Activated CD4-positive, alpha-beta T cell treated with anti-CD3 and anti-CD28 coated beads, Interleukin-2, amount 10 ng/mL, durations not matched to agents 24 days and 14 days (primary cell): ENCODE data around the gene FER. TPM values are rescaled to one million over a fixed set of nuclear protein-coding genes. Genes with fewer than 3 reads are reported as not detected.
"Not testable (repeated sequence)": the region's sequence is repeated elsewhere in the genome, so short reads cannot be mapped to it uniquely, and the experiment has no call there.

Source experiments
- DNase-seq: peaks from one replicate; pipeline ENCODE4 v3.0.0; 2022
- H3K27ac Mint-ChIP-seq: one replicate; pipeline ENCODE4 v1.8.0; 2022; ENCODE audit warnings: mild to moderate bottlenecking, mixed read lengths
- H3K27me3 Mint-ChIP-seq: one replicate; pipeline ENCODE4 v1.8.0; 2022; ENCODE audit warnings: mixed read lengths
- H3K36me3 Mint-ChIP-seq: one replicate; pipeline ENCODE4 v1.8.0; 2022; ENCODE audit warnings: low read depth, mild to moderate bottlenecking, mixed read lengths
- H3K4me1 Mint-ChIP-seq: one replicate; pipeline ENCODE4 v1.8.0; 2021; ENCODE audit warnings: mixed read lengths
- H3K4me3 Mint-ChIP-seq: one replicate; pipeline ENCODE4 v1.8.0; 2022; ENCODE audit warnings: mild to moderate bottlenecking, moderate library complexity, mixed read lengths
- H3K9me3 Mint-ChIP-seq: one replicate; pipeline ENCODE4 v1.8.0; 2021; ENCODE audit warnings: mixed read lengths
- intact Hi-C: fragments of 100-400 bp; cut with micrococcal nuclease; formaldehyde crosslinking; loops from one replicate; pipeline ENCODE4 v1.15.1; 2023
- total RNA-seq: library from RNA; stranded (reverse); gene quantifications from 2 replicates; pipeline ENCODE4 v1.2.3, GENCODE V29; 2022

The FER gene
- total RNA-seq, 1 donor from 2014 or later = 3.5 TPM

DNA sequence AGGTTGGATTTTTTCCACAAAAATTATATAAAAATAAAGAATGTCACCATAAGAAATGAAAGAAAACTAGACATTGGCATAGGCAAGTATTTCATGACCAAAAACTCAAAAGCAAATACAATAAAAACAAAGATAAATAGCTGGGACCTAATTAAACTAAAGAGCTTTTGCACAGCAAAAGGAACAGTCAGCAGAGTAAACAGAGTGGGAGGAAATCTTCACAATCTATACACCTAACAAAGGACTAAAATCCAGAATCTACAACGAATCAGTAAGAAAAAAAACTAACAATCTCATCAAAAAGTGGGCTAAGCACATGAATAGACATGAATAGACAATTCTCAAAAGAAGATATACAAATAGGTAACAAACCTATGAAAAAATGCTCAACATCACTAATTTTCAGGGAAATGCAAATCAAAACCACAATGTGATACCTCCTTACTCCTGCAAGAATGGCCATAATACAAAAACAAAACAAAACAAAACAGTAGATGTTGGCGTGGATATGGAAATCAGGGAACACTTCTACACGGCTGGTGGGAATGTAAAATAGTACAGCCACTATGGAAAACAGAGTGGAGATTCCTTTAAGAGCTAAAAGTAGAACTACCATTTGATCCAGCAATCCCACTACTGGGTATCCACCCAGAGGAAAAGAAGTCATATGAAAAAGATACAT is 94.7 kb downstream of the FER start:
- H3K27ac Mint-ChIP-seq, H3K4me3 Mint-ChIP-seq, intact Hi-C loops, H3K27me3 Mint-ChIP-seq, H3K9me3 Mint-ChIP-seq, H3K4me1 Mint-ChIP-seq, H3K36me3 Mint-ChIP-seq, DNase-seq: not testable (repeated sequence)

DNA sequence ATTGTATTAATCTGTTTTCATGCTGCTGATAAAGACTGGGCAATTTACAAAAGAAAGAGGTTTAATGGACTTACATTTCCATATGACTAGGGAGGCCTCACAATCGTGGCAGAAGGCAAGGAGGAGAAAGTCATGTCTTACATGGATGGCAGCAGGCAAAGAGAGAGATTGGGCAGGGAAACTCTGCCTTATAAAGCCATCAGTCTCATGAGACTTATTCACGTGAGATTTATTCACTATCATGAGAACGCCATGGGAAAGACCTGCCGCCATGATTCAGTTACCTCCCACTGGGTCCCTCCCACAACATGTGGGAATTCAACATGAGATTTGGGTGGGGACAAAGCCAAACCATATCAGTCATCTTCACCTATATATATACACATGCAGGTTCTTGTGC is 103.4 kb downstream of the FER start:
- H3K9me3 Mint-ChIP-seq, H3K4me3 Mint-ChIP-seq, H3K4me1 Mint-ChIP-seq, intact Hi-C loops, H3K27me3 Mint-ChIP-seq, H3K27ac Mint-ChIP-seq, DNase-seq, H3K36me3 Mint-ChIP-seq: not testable (repeated sequence)

DNA sequence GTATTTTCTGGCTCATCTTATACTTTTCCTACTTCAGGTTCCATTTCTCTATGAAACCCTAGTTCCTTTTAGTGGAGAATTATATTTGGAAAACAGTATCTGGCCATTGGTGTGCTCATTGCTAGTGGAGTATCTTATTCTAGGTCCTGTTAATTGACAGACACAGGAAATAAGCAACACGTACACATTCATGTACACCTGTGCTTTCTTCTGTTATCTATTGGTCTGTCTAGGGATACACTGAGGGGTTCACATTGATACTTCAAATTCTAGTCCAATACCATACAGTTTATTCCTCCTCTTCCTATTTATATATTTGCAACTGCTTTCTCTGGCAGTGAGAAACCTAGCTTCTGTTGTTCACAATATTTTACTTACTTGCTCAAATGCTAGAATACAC is 110.2 kb downstream of the FER start:
- peaks cover 2% of the 10 kb centered on the region for H3K4me1 Mint-ChIP-seq
- no peak overlapping the region for H3K4me3 Mint-ChIP-seq
- intact Hi-C loops = no loop called here
- no peaks in the 10 kb centered on the region for H3K9me3 Mint-ChIP-seq
- no peak overlapping the region for H3K27ac Mint-ChIP-seq
- no peak for DNase-seq
- no peaks in the 10 kb centered on the region for H3K36me3 Mint-ChIP-seq
- no peaks in the 10 kb centered on the region for H3K27me3 Mint-ChIP-seq

DNA sequence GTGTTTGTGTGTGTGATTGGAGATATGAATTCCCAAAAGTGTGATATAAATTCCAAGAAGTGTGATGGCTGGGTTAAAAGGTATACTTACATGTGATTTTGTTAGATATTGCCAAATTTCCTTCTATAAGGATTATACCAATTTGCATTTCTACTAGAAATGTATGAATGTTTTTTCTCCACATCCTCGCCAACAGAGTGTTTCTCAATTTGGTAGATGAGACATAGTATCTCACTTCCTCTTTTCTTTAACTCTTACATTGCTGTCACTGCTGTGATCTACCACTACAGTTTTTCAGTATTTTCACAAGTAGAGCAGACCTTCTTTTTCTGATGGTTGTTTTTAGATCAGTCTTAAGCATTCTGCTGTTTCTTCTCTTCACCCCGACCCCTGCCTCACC is 111.3 kb downstream of the FER start:
- intact Hi-C loops = no loop called here
- H3K27ac Mint-ChIP-seq = no peak overlapping the region
- no peaks in the 10 kb centered on the region for H3K36me3 Mint-ChIP-seq
- no peak overlapping the region for H3K4me3 Mint-ChIP-seq
- peaks cover 2% of the 10 kb centered on the region for H3K4me1 Mint-ChIP-seq
- H3K9me3 Mint-ChIP-seq = no peaks in the 10 kb centered on the region
- H3K27me3 Mint-ChIP-seq = no peaks in the 10 kb centered on the region
- DNase-seq = no peak

DNA sequence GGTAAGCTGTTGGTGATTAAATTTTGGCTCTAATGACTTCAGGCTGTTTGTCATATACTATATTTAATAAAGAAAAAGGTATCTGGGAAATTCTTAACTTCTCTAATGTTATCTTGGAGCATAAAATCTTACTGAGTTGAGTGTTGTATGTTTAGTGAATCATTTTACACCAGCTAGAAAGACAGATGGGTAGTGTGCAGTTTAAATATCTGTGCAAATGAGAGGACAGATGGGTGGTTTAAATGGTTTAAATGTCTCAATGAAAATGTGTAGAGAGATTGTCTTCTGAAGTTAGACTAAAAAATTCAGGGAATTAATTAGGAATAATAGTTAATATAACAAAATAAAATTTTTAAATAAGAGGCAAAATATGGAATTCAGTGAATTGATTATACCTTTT is 114.5 kb downstream of the FER start:
- Mint-ChIP-seq H3K36me3 (no peaks in the 10 kb centered on the region), H3K9me3 (peaks cover 3% of the 10 kb centered on the region), H3K4me3 (no peak overlapping the region), H3K27ac (no peak overlapping the region), H3K27me3 (no peaks in the 10 kb centered on the region), H3K4me1 (peaks cover 2% of the 10 kb centered on the region)
- intact Hi-C loops = no loop called here
- DNase-seq = no peak

DNA sequence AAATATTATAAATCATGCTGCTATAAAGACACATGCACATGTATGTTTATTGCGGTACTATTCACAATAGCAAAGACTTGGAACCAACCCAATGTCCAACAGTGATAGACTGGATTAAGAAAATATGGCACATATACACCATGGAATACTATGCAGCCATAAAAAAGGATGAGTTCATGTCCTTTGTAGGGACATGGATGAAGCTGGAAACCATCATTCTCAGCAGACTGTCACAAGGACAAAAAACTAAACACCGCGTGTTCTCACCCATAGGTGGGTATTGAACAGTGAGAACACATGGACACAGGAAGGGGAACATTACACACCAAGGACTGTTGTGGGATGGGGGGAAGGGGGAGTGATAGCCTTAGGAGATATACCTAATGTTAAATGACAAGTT is 118.4 kb downstream of the FER start:
- H3K4me1 Mint-ChIP-seq, H3K9me3 Mint-ChIP-seq, H3K36me3 Mint-ChIP-seq, H3K27ac Mint-ChIP-seq, DNase-seq, H3K4me3 Mint-ChIP-seq, intact Hi-C loops, H3K27me3 Mint-ChIP-seq: not testable (repeated sequence)

DNA sequence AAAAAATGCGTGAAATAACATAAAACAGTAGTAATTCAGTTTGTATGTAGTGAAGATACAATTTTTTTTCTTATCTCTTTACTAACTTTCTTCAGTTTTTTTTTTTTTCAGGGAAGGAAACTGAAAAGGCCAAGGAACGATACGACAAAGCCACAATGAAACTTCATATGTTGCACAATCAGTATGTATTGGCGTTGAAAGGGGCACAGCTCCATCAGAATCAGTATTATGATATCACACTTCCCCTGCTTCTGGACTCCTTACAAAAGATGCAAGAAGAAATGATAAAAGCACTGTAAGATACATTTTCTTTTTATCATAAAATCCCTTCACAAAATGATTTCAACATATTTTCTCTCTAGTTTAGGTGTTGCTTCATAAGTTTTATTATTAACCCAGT is 120.0 kb downstream of the FER start:
- peaks cover 3% of the 10 kb centered on the region for H3K9me3 Mint-ChIP-seq
- DNase-seq = no peak
- H3K4me1 Mint-ChIP-seq = no peaks in the 10 kb centered on the region
- no peak overlapping the region for H3K27ac Mint-ChIP-seq
- H3K4me3 Mint-ChIP-seq = no peak overlapping the region
- intact Hi-C loops = no loop called here
- no peaks in the 10 kb centered on the region for H3K36me3 Mint-ChIP-seq
- no peaks in the 10 kb centered on the region for H3K27me3 Mint-ChIP-seq

DNA sequence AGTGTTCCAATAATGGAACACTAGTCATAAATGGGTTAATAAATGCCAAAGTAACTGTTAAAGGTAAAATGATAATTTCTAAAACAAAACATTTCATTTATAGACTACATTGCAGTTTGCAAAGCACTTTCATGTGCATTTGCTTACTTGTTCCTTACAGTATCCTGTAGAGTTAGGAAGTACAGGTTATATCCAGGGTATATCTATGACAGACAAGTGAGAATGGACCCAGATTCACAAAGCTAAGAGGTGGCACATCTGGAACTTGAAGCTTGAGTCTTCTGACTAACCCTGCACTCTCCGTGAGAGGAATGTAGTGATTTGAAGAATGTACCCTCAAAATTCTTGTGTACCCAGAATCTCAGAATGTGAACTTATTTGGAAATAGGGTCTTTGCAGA is 121.4 kb downstream of the FER start:
- no peak for DNase-seq
- H3K4me3 Mint-ChIP-seq = no peak overlapping the region
- H3K27me3 Mint-ChIP-seq = no peaks in the 10 kb centered on the region
- no peaks in the 10 kb centered on the region for H3K4me1 Mint-ChIP-seq
- H3K9me3 Mint-ChIP-seq = peaks cover 3% of the 10 kb centered on the region
- H3K27ac Mint-ChIP-seq = no peak overlapping the region
- intact Hi-C loops = no loop called here
- no peaks in the 10 kb centered on the region for H3K36me3 Mint-ChIP-seq

DNA sequence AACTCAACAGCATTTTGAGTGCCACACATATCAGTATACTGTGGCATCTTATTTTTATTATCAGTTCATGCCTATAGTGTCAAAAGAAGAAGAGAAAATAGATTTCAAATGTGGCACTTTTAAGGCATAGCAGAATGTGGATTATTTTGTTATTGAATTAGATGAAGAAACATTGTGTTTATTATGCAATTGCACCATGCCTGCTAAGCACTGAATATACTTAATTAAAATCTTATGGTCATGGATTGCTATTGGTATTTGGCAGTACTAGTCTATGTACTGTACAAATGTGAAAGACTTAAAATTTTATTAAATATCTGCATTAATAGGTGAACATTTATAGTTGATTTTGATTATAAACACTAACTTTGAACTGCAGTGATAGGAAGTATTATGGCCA is 128.8 kb downstream of the FER start:
- Mint-ChIP-seq H3K4me1 (no peaks in the 10 kb centered on the region), H3K9me3 (no peaks in the 10 kb centered on the region), H3K4me3 (no peak overlapping the region)

DNA sequence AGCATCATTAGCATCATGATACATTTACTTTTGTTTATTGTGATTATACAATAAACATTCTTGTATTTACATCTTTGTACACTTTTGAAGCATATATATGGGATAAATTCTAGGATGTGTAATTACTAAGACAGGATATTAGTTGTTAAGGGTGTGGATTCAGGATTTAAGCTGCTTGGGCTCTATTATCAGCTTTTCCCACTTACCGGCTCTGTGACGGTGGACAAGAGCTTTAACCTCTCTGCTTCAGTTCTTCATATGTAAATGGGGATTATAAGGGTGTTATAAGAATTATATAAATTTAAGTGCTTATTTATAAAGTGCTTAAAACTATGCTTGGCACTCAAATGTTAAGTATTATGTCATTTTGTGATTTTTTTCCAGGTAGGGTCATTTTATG is 131.1 kb downstream of the FER start:
- Mint-ChIP-seq H3K27ac (no peak overlapping the region), H3K4me3 (no peak overlapping the region)

More for the DNA sequence above, 128.8 kb downstream of the FER start:
- H3K27ac Mint-ChIP-seq = no peak overlapping the region
- H3K27me3 Mint-ChIP-seq = no peaks in the 10 kb centered on the region
- DNase-seq = no peak
- intact Hi-C loops = no loop called here
- no peaks in the 10 kb centered on the region for H3K36me3 Mint-ChIP-seq

DNA sequence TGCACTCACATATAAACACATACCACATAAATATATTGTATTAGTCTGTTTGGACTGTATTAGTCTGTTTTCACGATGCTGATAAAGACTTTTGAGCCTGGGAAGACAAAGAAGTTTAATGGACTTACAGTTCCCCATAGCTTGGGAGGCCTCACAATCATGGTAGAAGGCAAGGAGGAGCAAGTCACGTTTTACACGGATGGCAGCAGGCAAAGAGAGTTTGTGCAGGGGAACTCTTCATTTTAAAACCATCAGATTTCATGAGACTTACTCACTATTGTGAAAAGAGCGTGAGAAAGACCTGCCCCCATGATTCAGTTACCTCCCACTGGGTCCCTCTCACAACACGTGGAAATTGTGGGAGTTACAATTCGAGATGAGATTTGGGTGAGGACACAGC is 133.4 kb downstream of the FER start:
- H3K9me3 Mint-ChIP-seq = no peaks in the 10 kb centered on the region
- no peaks in the 10 kb centered on the region for H3K4me1 Mint-ChIP-seq
- H3K27ac Mint-ChIP-seq = no peak overlapping the region
- no peak overlapping the region for H3K4me3 Mint-ChIP-seq
- DNase-seq = no peak
- H3K36me3 Mint-ChIP-seq = no peaks in the 10 kb centered on the region
- no peaks in the 10 kb centered on the region for H3K27me3 Mint-ChIP-seq
- intact Hi-C loops = no loop called here

More for the DNA sequence above, 131.1 kb downstream of the FER start:
- Mint-ChIP-seq H3K4me1 (no peaks in the 10 kb centered on the region), H3K9me3 (no peaks in the 10 kb centered on the region), H3K36me3 (no peaks in the 10 kb centered on the region), H3K27me3 (no peaks in the 10 kb centered on the region)
- intact Hi-C loops = no loop called here
- DNase-seq = no peak

DNA sequence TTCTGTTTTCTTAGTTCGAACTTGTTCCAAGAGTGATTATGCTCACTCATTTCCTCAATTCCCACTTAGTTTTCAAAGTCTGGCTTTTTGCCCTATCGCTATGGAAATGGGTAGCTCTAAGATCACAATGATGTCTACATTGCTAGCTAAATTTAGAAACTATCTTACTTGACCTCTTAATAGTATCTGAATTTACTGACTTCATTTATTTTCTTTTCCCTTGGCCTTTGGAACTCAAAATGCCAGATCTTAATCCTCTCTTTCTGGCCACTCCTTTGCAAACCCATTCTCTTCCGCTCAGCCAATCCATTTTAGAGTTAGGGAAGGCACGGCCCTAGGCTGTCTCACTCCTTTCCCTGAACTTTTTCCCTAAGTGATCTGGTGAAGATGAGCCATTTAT is 137.0 kb downstream of the FER start:
- H3K4me3 Mint-ChIP-seq = no peak overlapping the region
- intact Hi-C loops = no loop called here
- DNase-seq = no peak
- H3K36me3 Mint-ChIP-seq = no peaks in the 10 kb centered on the region
- H3K4me1 Mint-ChIP-seq = no peaks in the 10 kb centered on the region
- no peaks in the 10 kb centered on the region for H3K9me3 Mint-ChIP-seq
- H3K27ac Mint-ChIP-seq = no peak overlapping the region
- no peaks in the 10 kb centered on the region for H3K27me3 Mint-ChIP-seq

DNA sequence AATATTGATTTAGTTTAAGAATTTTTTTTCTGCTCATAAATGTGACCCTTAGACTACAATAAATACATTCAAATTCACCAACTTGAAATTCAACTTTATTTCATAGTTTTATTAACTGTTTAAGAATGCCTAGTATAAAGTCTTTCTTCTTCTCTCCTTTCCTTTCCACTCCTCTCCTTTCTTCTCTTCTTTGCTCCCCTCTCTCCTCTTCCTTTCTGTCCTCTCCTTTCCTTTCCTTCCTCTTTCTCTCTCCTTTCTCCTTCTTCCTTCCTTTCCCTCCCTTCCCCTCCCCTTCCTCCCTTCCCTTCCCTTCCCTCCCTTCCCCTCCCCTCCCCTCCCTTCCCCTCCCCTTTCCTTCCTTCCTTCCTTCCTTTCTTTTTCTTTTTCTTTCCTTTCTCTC is 150.6 kb downstream of the FER start:
- DNase-seq = no peak
- no peaks in the 10 kb centered on the region for H3K36me3 Mint-ChIP-seq
- no peak overlapping the region for H3K4me3 Mint-ChIP-seq
- H3K27ac Mint-ChIP-seq = no peak overlapping the region
- peaks cover 2% of the 10 kb centered on the region for H3K27me3 Mint-ChIP-seq
- intact Hi-C loops = no loop called here
- no peaks in the 10 kb centered on the region for H3K9me3 Mint-ChIP-seq
- H3K4me1 Mint-ChIP-seq = peaks cover 2% of the 10 kb centered on the region

DNA sequence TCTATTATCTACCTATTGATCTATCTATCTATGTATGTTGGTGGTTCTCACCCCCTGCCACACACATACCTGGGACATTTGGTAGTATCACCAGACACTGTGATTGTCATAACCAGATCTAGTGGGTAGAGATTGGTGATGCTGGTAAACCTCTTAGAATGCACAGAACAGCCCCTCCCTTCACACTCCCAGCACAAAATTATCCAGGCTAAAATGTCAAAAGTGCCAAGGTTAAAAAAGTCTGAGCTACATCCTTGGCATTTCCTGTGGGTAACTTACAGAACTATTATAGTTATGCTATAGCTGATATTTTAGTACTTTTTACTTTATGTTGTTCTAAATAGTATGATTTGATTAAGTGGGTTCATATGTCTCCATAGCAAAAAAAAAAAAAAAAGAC is 151.0 kb downstream of the FER start:
- no peaks in the 10 kb centered on the region for H3K36me3 Mint-ChIP-seq
- peaks cover 2% of the 10 kb centered on the region for H3K27me3 Mint-ChIP-seq
- H3K4me3 Mint-ChIP-seq = no peak overlapping the region
- no peak overlapping the region for H3K27ac Mint-ChIP-seq
- no peaks in the 10 kb centered on the region for H3K9me3 Mint-ChIP-seq
- H3K4me1 Mint-ChIP-seq = peaks cover 2% of the 10 kb centered on the region
- no peak for DNase-seq
- intact Hi-C loops = no loop called here

DNA sequence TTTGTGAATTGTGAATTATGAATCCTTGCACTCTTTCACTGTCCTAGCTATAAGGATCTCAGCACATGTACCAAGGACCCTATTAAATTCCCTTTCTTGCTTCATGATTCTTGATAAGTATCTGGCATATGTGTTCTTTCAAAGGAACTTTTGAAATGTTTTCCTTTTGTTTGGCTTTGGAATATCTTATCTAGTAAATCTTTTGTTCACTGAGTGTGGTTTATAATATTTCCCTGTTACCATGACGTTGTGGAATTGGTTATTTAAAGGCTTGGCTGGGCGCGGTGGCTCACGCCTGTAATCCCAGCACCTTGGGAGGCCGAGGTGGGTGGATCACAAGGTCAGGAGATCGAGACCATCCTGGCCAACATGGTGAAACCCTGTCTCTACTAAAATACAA is 151.5 kb downstream of the FER start:
- H3K4me3 Mint-ChIP-seq, H3K27me3 Mint-ChIP-seq, intact Hi-C loops, H3K27ac Mint-ChIP-seq, H3K4me1 Mint-ChIP-seq, H3K36me3 Mint-ChIP-seq, DNase-seq, H3K9me3 Mint-ChIP-seq: not testable (repeated sequence)
